Measurements from ENCODE around the gene EXOC6. TPM values are rescaled to one million over a fixed set of nuclear protein-coding genes. Genes with fewer than 3 reads are reported as not detected.
A peak's percentile ranks its signal among the peaks of the same experiment; 100 is the strongest.

EXOC6 gene
- polyA plus RNA-seq, 12 donors = 18.2 to 49.7 (median 37.7) TPM; not detected in 1

GRCh38 chr10:92999191-92999590, 150.9 kb downstream of the EXOC6 start:
- DNase-seq = no peak

GRCh38 chr10:93006435-93007039, 158.2 kb downstream of the EXOC6 start:
- peak; percentile 51 for DNase-seq

GRCh38 chr10:93015722-93016121, 167.4 kb downstream of the EXOC6 start:
- DNase-seq = no peak

GRCh38 chr10:93023013-93023650, 174.8 kb downstream of the EXOC6 start:
- no peak for DNase-seq

GRCh38 chr10:93026072-93026471, 177.8 kb downstream of the EXOC6 start:
- DNase-seq = no peak

GRCh38 chr10:93027508-93027907, 179.2 kb downstream of the EXOC6 start:
- DNase-seq = no peak

- no peak for DNase-seq
Observed at GRCh38 chr10:93028883-93029282, 180.6 kb downstream of the EXOC6 start.

- DNase-seq = no peak
Observed at GRCh38 chr10:93030409-93030808, 182.1 kb downstream of the EXOC6 start.

- DNase-seq = no peak
Observed at GRCh38 chr10:93032105-93032808, 183.9 kb downstream of the EXOC6 start.

- DNase-seq = no peak
Observed at GRCh38 chr10:93032809-93033137, 184.5 kb downstream of the EXOC6 start.

- peak; percentile 13 for DNase-seq
Observed at GRCh38 chr10:93034426-93034825, 186.1 kb downstream of the EXOC6 start.

GRCh38 chr10:93039110-93039509, 190.8 kb downstream of the EXOC6 start:
- no peak for DNase-seq

GRCh38 chr10:93039721-93040120, 191.4 kb downstream of the EXOC6 start:
- DNase-seq = no peak

GRCh38 chr10:93054486-93054885, 206.2 kb downstream of the EXOC6 start:
- no peak for DNase-seq

GRCh38 chr10:93058139-93058538, 209.8 kb downstream of the EXOC6 start:
- no peak for DNase-seq

GRCh38 chr10:93059975-93060886, 211.9 kb downstream of the EXOC6 start, which contains the start of gene CYP26C1:
TSS of gene CYP26C1 (plus strand) at chr10:93060798. CDS start at chr10:93061264, 466 bp downstream.
- no peak for DNase-seq

- DNase-seq = no peak
Observed at GRCh38 chr10:93060887-93061593, 212.7 kb downstream of the EXOC6 start.

- no peak for DNase-seq
Observed at GRCh38 chr10:93061594-93062513, 213.5 kb downstream of the EXOC6 start.

GRCh38 chr10:93062514-93063143, 214.3 kb downstream of the EXOC6 start:
- no peak for DNase-seq

All from muscle of arm (tissue), 12 donors.